Thoracic aorta (tissue), 2 donors: ENCODE results near the gene PRDM5. TPM values are rescaled to one million over a fixed set of nuclear protein-coding genes. Genes with fewer than 3 reads are reported as not detected.

Experiments
- ATAC-seq: fragments of 150-250 bp; one replicate; pipeline ENCODE4 v1.8.0; 2017; ENCODE audit warnings: low read depth; ENCODE audit not compliant: insufficient number of reproducible peaks, low FRiP score
- DNase-seq: peaks from one replicate; pipeline ENCODE4 v3.0.0-alpha.2; 2020; ENCODE audit warnings: low spot score
- H3K27ac ChIP-seq, 2 donors: fragments of 200-600 bp; sonication (generic); 1 replicate in 1 of 2; 2 replicates in 1 of 2; pipeline ENCODE4 v1.5.1; 2016; ENCODE audit warnings: mild to moderate bottlenecking in 2 of 2, moderate library complexity in 2 of 2
- H3K27me3 ChIP-seq: fragments of 200-600 bp; sonication (generic); replicated peaks from 2 replicates; pipeline ENCODE4 v1.6.0; 2016; ENCODE audit warnings: mild to moderate bottlenecking; ENCODE audit not compliant: insufficient read depth
- H3K36me3 ChIP-seq: fragments of 200-600 bp; sonication (generic); one replicate; pipeline ENCODE4 v1.5.1; 2016
- H3K4me1 ChIP-seq, 2 donors: fragments of 200-600 bp; sonication (generic); 1 replicate in 1 of 2; 2 replicates in 1 of 2; pipeline versions ENCODE4 v1.5.1 to v1.6.0; 2016; ENCODE audit warnings: low read depth in 2 of 2, mild to moderate bottlenecking in 1 of 2; ENCODE audit not compliant: control insufficient read depth in 1 of 2
- H3K4me3 ChIP-seq: fragments of 200-600 bp; sonication (generic); 2 replicates; pipeline ENCODE4 v1.5.1; 2016; ENCODE audit warnings: mild to moderate bottlenecking
- H3K9me3 ChIP-seq: fragments of 200-600 bp; sonication (generic); 2 replicates; pipeline ENCODE4 v1.5.1; 2016
- total RNA-seq, 2 donors: library from RNA; depleted of rRNA; stranded (reverse); fragments of >200 nt; gene quantifications; one replicate each; pipeline versions ENCODE4 v1.1.0 to v1.2.3, GENCODE V29; 2016
- TF ChIP-seq, protein P1 (sequence below): fragments of 200-600 bp; sonication (generic); IDR thresholded peaks from one replicate; pipeline ENCODE4 v1.5.1; 2019; ENCODE audit warnings: antibody characterized with exemption

PRDM5 gene
- total RNA-seq, 2 donors from 2014 or later = 16.6 to 19.9 TPM

DNA sequence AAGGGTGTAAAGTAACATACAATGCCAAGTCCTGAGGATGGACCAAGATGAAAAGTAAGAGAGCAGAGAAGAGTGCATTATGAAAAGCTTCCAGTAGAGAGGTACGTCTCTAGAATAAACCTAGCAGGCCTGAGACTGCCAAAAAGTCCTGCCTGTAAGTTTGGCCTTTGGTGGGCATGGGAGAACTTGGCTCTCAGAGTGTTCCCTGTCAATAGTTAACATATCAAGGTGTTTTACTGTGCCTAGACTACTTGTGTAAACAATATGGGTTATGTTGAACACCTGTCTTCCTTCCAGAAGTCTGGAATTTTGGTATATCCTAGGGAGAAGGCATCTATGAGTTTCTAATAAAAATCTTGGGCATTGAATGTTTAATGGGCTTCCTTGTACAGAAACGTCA, 60.1 kb downstream of the PRDM5 start:
- H3K27ac ChIP-seq = no peak overlapping the region
- H3K9me3 ChIP-seq = no peaks in the 10 kb centered on the region
- no peak overlapping the region for H3K4me3 ChIP-seq
- no peak for ATAC-seq
- DNase-seq = no peak
- no peaks in the 10 kb centered on the region for H3K27me3 ChIP-seq
- H3K36me3 ChIP-seq = no peaks in the 10 kb centered on the region
- TF ChIP-seq, protein P1, sequence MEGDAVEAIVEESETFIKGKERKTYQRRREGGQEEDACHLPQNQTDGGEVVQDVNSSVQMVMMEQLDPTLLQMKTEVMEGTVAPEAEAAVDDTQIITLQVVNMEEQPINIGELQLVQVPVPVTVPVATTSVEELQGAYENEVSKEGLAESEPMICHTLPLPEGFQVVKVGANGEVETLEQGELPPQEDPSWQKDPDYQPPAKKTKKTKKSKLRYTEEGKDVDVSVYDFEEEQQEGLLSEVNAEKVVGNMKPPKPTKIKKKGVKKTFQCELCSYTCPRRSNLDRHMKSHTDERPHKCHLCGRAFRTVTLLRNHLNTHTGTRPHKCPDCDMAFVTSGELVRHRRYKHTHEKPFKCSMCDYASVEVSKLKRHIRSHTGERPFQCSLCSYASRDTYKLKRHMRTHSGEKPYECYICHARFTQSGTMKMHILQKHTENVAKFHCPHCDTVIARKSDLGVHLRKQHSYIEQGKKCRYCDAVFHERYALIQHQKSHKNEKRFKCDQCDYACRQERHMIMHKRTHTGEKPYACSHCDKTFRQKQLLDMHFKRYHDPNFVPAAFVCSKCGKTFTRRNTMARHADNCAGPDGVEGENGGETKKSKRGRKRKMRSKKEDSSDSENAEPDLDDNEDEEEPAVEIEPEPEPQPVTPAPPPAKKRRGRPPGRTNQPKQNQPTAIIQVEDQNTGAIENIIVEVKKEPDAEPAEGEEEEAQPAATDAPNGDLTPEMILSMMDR = no peak
- H3K4me1 ChIP-seq = no peaks in the 10 kb centered on the region

DNA sequence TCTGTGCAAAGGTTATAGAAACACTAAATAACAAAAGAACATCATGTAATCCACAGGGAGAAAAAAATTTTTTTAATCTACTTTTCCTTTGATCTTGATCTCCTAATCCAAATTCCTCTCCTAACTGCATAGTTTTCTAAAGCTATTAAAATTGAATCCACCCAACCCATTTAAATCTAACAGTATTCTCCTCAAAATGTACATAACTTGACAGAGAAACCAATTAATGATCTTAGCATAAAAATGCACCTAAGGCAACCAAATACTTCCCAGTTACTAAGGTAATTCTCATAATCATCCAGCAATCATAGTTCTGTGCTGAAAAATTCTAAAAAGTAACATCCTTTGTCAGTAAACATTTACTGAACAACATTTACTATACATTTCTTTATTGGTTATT, 60.7 kb downstream of the PRDM5 start:
- Histone ChIP-seq H3K9me3 (no peaks in the 10 kb centered on the region), H3K36me3 (no peaks in the 10 kb centered on the region), H3K4me1 (no peaks in the 10 kb centered on the region), H3K27me3 (no peaks in the 10 kb centered on the region), H3K27ac (no peak overlapping the region), H3K4me3 (no peak overlapping the region)
- TF ChIP-seq, protein P1 = no peak
- no peak for ATAC-seq
- DNase-seq = no peak

DNA sequence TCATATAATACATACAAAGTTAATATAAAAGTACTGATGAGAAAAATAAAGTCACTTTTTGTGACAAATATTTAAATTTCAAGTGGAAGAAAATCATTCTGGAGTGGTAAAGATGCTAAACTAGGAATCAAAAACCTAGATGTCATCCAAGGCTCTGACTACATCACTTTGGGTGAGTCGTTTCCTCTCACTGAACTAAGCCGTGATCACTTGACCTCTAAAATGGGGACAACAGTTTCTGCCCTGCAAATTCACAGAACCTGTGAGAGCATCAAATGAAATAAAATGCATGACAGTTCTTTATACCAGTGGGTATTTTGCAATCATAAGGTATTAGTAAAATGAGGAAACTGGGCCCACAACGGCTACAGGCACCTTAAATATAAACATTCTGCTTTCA, 63.8 kb downstream of the PRDM5 start:
- no peaks in the 10 kb centered on the region for H3K4me1 ChIP-seq

DNA sequence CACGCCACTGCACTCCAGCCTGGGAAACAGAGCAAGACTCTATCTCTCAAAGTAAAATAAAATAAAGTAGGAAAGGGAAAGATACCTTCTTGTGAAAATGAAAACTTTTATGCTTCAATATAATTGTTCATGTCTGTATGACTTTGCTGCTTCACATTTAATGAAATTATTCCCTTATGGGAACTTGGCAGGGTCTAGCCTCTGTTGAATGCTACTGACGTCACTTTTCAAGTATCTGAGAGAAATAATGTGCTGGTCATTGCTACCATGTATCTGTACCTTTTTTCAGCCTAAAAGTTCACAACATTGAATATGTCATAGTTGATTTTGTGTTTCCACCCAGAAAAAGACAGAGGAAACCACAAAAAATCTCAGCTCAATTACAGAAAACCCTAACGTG, 65.2 kb downstream of the PRDM5 start:
- ATAC-seq = no peak
- TF ChIP-seq, protein P1 = no peak
- H3K9me3 ChIP-seq = no peaks in the 10 kb centered on the region

More for the DNA sequence above, 63.8 kb downstream of the PRDM5 start:
- Histone ChIP-seq H3K4me3 (no peak overlapping the region), H3K9me3 (no peaks in the 10 kb centered on the region), H3K27me3 (no peaks in the 10 kb centered on the region), H3K36me3 (no peaks in the 10 kb centered on the region), H3K27ac (no peak overlapping the region)
- TF ChIP-seq, protein P1 = no peak
- no peak for ATAC-seq
- DNase-seq = no peak

DNA sequence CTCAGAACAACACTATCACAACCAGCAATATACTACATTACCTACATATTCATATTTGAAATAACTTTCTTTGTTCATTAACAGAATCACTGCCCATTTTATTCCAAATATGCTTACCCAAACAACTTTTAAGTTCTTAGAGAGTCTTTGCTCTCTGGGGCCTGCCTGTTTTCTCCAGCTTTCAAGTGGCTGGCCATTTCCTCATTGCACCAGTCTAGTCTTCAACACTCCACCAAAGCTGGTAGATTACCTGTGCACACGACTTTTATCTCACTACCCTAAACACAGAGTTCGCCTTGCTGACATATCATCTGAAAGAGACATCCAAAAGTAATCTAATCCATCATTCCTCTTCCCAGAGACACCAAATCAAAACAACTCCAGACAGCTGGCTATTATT, 66.2 kb downstream of the PRDM5 start:
- TF ChIP-seq, protein P1 = no peak
- Histone ChIP-seq H3K36me3 (no peaks in the 10 kb centered on the region), H3K4me3 (no peak overlapping the region), H3K4me1 (peaks cover 0 to 4% of the 10 kb centered on the region in 2 donors), H3K27me3 (no peaks in the 10 kb centered on the region), H3K9me3 (no peaks in the 10 kb centered on the region), H3K27ac (no peak overlapping the region)
- no peak for DNase-seq
- ATAC-seq = no peak

More for the DNA sequence above, 65.2 kb downstream of the PRDM5 start:
- no peak for DNase-seq
- H3K4me1 ChIP-seq = peaks cover 0 to 4% of the 10 kb centered on the region in 2 donors
- H3K4me3 ChIP-seq = no peak overlapping the region
- no peak overlapping the region for H3K27ac ChIP-seq
- H3K27me3 ChIP-seq = no peaks in the 10 kb centered on the region
- no peaks in the 10 kb centered on the region for H3K36me3 ChIP-seq
